Keratinocyte (primary cell): ENCODE measurements around the gene PIR.

Experiments
- EZH2 ChIP-seq: IDR thresholded peaks from one replicate; pipeline ENCODE4 v1.6.1; 2012; ENCODE audit warnings: inconsistent platforms, mild to moderate bottlenecking, low read length, moderate library complexity
- TF ChIP-seq, protein P1 (sequence below), 3 experiments: IDR thresholded peaks in 1 of 3; conservative IDR thresholded peaks in 1 of 3; optimal IDR thresholded peaks in 1 of 3; 2 replicates in 2 of 3; 3 replicates in 1 of 3; pipeline versions ENCODE3 to v1.5.1; 2011; ENCODE audit warnings: low read length in 3 of 3, mild to moderate bottlenecking in 3 of 3, moderate library complexity in 2 of 3, control low read depth in 1 of 3, inconsistent platforms in 1 of 3; ENCODE audit not compliant: insufficient read depth in 2 of 3; ENCODE audit errors: extremely low read depth in 1 of 3

- no peak for TF ChIP-seq EZH2
- TF ChIP-seq, protein P1, sequence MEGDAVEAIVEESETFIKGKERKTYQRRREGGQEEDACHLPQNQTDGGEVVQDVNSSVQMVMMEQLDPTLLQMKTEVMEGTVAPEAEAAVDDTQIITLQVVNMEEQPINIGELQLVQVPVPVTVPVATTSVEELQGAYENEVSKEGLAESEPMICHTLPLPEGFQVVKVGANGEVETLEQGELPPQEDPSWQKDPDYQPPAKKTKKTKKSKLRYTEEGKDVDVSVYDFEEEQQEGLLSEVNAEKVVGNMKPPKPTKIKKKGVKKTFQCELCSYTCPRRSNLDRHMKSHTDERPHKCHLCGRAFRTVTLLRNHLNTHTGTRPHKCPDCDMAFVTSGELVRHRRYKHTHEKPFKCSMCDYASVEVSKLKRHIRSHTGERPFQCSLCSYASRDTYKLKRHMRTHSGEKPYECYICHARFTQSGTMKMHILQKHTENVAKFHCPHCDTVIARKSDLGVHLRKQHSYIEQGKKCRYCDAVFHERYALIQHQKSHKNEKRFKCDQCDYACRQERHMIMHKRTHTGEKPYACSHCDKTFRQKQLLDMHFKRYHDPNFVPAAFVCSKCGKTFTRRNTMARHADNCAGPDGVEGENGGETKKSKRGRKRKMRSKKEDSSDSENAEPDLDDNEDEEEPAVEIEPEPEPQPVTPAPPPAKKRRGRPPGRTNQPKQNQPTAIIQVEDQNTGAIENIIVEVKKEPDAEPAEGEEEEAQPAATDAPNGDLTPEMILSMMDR (optimal IDR thresholded peaks at IDR 0.05 in 1 of 3, IDR thresholded peaks at IDR 0.05 in 1 of 3, conservative IDR thresholded peaks at IDR 0.05 in 1 of 3; ENCODE audit: extremely low read depth in 1 of 3, insufficient read depth in 2 of 3, low read length in 3 of 3), result no peak
Measured at GRCh38 chrX:15405846-15406245, 87.3 kb downstream of the PIR start.
